GM12878 (cell line): ENCODE measurements around the gene UHRF1. TPM values are rescaled to one million over a fixed set of nuclear protein-coding genes. Genes with fewer than 3 reads are reported as not detected.

Experiments used
- ATAC-seq: fragments of 200-7000 bp; cut with Tn5 transposase; 3 replicates; pipeline ENCODE4 v1.9.1; 2020; ENCODE audit warnings: mild to moderate bottlenecking, moderate library complexity
- BruUV-seq: library from RNA; stranded (reverse); fragments of 400-500 nt; replicated peaks from 2 replicates; lab custom pipeline; 2021; lab: Mats Ljungman, UMichigan
- CTCF ChIA-PET: fragments of 300-600 bp; sonication (Branson Sonifier 250); formaldehyde crosslinking; extraction: SDS; loops from one replicate; lab custom pipeline; 2021; ENCODE audit warnings: inconsistent platforms; lab: Yijun Ruan, JAX
- POLR2A ChIA-PET: fragments of 350-600 bp; formaldehyde crosslinking; extraction: SDS; loops from one replicate; lab custom pipeline; 2021; ENCODE audit warnings: inconsistent platforms; lab: Charles Lee
- RAD21 ChIA-PET: fragments of 300-600 bp; sonication (Branson Sonifier 250); formaldehyde crosslinking; loops from one replicate; lab custom pipeline; 2023; ENCODE audit warnings: antibody characterized with exemption; ENCODE audit not compliant: unreplicated experiment; lab: Charles Lee
- SMC1A ChIA-PET: fragments of 300-600 bp; sonication (Branson Sonifier 250); formaldehyde crosslinking; loops from one replicate; lab custom pipeline; 2023; ENCODE audit not compliant: unreplicated experiment, uncharacterized antibody; lab: Charles Lee
- DNase-seq: peaks from one replicate; pipeline ENCODE4 v3.0.0-alpha.2; 2011; ENCODE audit warnings: low read depth, low spot score
- FAIRE-seq: peaks from 3 replicates; lab custom pipeline; 2011; peaks lifted over from hg19 to GRCh38; lab: Jason Lieb, UNC
- H2AFZ ChIP-seq: 2 replicates; pipeline ENCODE4 v1.6.0; 2011; ENCODE audit warnings: low read depth, low read length, control low read depth; ENCODE audit not compliant: control insufficient read depth
- H3K27ac ChIP-seq: 2 replicates; pipeline ENCODE4 v1.5.1; 2011; ENCODE audit warnings: control low read depth; ENCODE audit not compliant: control insufficient read depth, insufficient read depth
- H3K27me3 ChIP-seq, 2 experiments: replicated peaks in 1 of 2; 2 replicates each; pipeline versions ENCODE4 v1.6.0 to v1.6.1; 2011; ENCODE audit warnings: low read length in 1 of 2; ENCODE audit not compliant: control insufficient read depth in 2 of 2, insufficient read depth in 2 of 2
- H3K36me3 ChIP-seq, 2 experiments: 2 replicates each; pipeline ENCODE4 v1.5.1; 2011; ENCODE audit warnings: low read length in 1 of 2; ENCODE audit not compliant: control insufficient read depth in 2 of 2, insufficient read depth in 2 of 2
- H3K4me1 ChIP-seq: 2 replicates; pipeline ENCODE4 v1.6.1; 2011; ENCODE audit warnings: mild to moderate bottlenecking, low read length, moderate library complexity, mixed read lengths; ENCODE audit not compliant: control insufficient read depth, insufficient read depth
- H3K4me2 ChIP-seq: 2 replicates; pipeline ENCODE4 v1.6.0; 2011; ENCODE audit warnings: control low read depth; ENCODE audit not compliant: control insufficient read depth, insufficient read depth
- H3K4me3 ChIP-seq: fragments of 200-600 bp; sonication (generic); 2 replicates; pipeline ENCODE4 v1.5.1; 2016
- H3K79me2 ChIP-seq: 2 replicates; pipeline ENCODE4 v1.6.0; 2011; ENCODE audit warnings: low read length; ENCODE audit not compliant: control insufficient read depth, insufficient read depth
- H3K9ac ChIP-seq: 2 replicates; pipeline ENCODE4 v1.8.0; 2011; ENCODE audit warnings: low read length, control low read depth, mixed read lengths; ENCODE audit not compliant: control insufficient read depth, insufficient read depth
- H3K9me3 ChIP-seq: replicated peaks from 3 replicates; pipeline ENCODE4 v1.5.1; 2011; ENCODE audit warnings: mild to moderate bottlenecking, low read length; ENCODE audit not compliant: control insufficient read depth, insufficient read depth
- H4K20me1 ChIP-seq: 2 replicates; pipeline ENCODE4 v1.6.0; 2011; ENCODE audit not compliant: control insufficient read depth, insufficient read depth
- ETV6 ChIP-seq, 2 experiments: fragments of 450-650 bp in 1 of 2; IDR thresholded peaks in 1 of 2; conservative IDR thresholded peaks in 1 of 2; 2 replicates each; pipeline ENCODE4 v1.6.1; 2014; ENCODE audit warnings: antibody characterized with exemption in 1 of 2, borderline replicate concordance in 1 of 2, low read depth in 1 of 2, mild to moderate bottlenecking in 1 of 2, moderate library complexity in 1 of 2
- SMAD1 ChIP-seq: fragments of 450-650 bp; IDR thresholded peaks from 2 replicates; pipeline ENCODE4 v1.6.1; 2018; ENCODE audit warnings: mild to moderate bottlenecking, low read depth; ENCODE audit not compliant: partially characterized antibody
- ZBTB33 ChIP-seq: fragments of 450-650 bp; IDR thresholded peaks from 2 replicates; pipeline ENCODE4 v1.6.1; 2017; ENCODE audit warnings: mild to moderate bottlenecking
- WGBS: methylation state at CpG from one replicate; pipeline ENCODE4 v1.1.6; 2016; ENCODE audit warnings: low lambda C conversion rate; ENCODE audit not compliant: insufficient replicate concordance, insufficient coverage; ENCODE audit errors: missing lambda C conversion rate; 5-methylcytosine and 5-hydroxymethylcytosine counted together
- in situ Hi-C: fragments of 300-500 bp; cut with MboI; formaldehyde crosslinking; loops from 9 replicates; pipeline ENCODE4 v1.14.3; 2018; ENCODE audit warnings: mixed read lengths
- intact Hi-C: fragments of 100-400 bp; cut with micrococcal nuclease; formaldehyde crosslinking; loops from one replicate; pipeline ENCODE4 v1.14.2; 2022; ENCODE audit not compliant: unreplicated experiment
- polyA plus RNA-seq, 11 experiments: library from polyadenylated mRNA; depleted of rRNA in 4 of 11; unstranded in 6 of 11; stranded (reverse) in 5 of 11; fragments of >200 nt; fragmentation: Nextera tagmentation in 4 of 11; fragmentation: Illumina TruSeq in 1 of 11; extraction: Ambion mirVana in 4 of 11; extraction: Trizol in 1 of 11; gene quantifications; 1 replicate in 1 of 11; 2 replicates in 10 of 11; pipeline versions ENCODE4 v1.2.1 to v1.2.3, GENCODE V29; 2011 to 2016; ENCODE audit warnings: inconsistent platforms in 2 of 11, missing spikeins in 2 of 11, low read depth in 1 of 11
- total RNA-seq, 4 experiments: library from RNA; depleted of rRNA in 3 of 4; stranded (reverse); fragments of >200 nt in 3 of 4; fragmentation: Illumina TruSeq in 1 of 4; extraction: Trizol in 1 of 4; gene quantifications; 2 replicates each; pipeline versions ENCODE4 v1.2.1 to v1.2.3, GENCODE V29; 2013 to 2021

UHRF1 gene
- total and polyA plus RNA-seq, 10 of the 15 experiments (the other 5 are each of a cell fraction or from before 2014, with no cell fraction given) = 13.0 to 109 (median 37.7) TPM

GRCh38 chr19:4908781-4909155 lies 533 bp upstream of the UHRF1 start:
- no peaks in the 10 kb centered on the region for H4K20me1 ChIP-seq
- DNase-seq (no peak), ATAC-seq (no peak), FAIRE-seq (no peak)
- no peak overlapping the region for H3K9ac ChIP-seq
- ChIA-PET CTCF (interaction anchor here (1.0 to 2.0 kb wide), 2 partner anchors 100 to 117 kb away, joined by 3 to 10 read pairs; partner anchors contain the start of gene FEM1A), SMC1A (no interaction called here), POLR2A (interaction anchor here (0.6 to 0.8 kb wide), 4 partner anchors 41 to 414 kb away, joined by 3 to 4 read pairs (median 3); partner anchors contain the start of gene PLIN3), RAD21 (no interaction called here)
- peaks cover 22% of the 10 kb centered on the region for H3K4me1 ChIP-seq
- H3K4me3 ChIP-seq = no peak overlapping the region
- in situ Hi-C loops (no loop called here), intact Hi-C loops (no loop called here)
- no peaks in the 10 kb centered on the region for H3K9me3 ChIP-seq
- H3K36me3 ChIP-seq = peaks cover 0 to 13% of the 10 kb centered on the region in 2 experiments; a peak in 2 of 4 replicates
- H3K27me3 ChIP-seq = no peaks in the 10 kb centered on the region
- H3K79me2 ChIP-seq = peaks cover 38% of the 10 kb centered on the region
- 90% methylated on average over 15 of the region's 15 CpGs for WGBS
- BruUV-seq = no TSS peak
- H2AFZ ChIP-seq = peak overlapping the region; percentile 5; the same call in 1 of the 2 replicates
- TF ChIP-seq ZBTB33 (no peak), SMAD1 (no peak), ETV6 (conservative IDR thresholded peaks at IDR 0.05 in 1 of 2, IDR thresholded peaks at IDR 0.05 in 1 of 2; ENCODE audit: borderline replicate concordance in 1 of 2, low read depth in 1 of 2) (no peak)
- H3K27ac ChIP-seq = no peak overlapping the region
- peak overlapping the region; percentile 81; the same call in 1 of the 2 replicates for H3K4me2 ChIP-seq
